AG08396 (cell line): Measurements from ENCODE around the gene YEATS2.
"Not testable (repeated sequence)": the region's sequence is repeated elsewhere in the genome, so short reads cannot be mapped to it uniquely, and the experiment has no call there.

Experiments used
- DNase-seq: peaks from one replicate; pipeline ENCODE4 v3.0.0; 2012; ENCODE audit warnings: low spot score, mixed read lengths

YEATS2 gene

GRCh38 chr3:183714622-183715021, 17.0 kb downstream of the YEATS2 start:
- no peak for DNase-seq

GRCh38 chr3:183718012-183718411, 20.4 kb downstream of the YEATS2 start:
- no peak for DNase-seq

- DNase-seq: no peak
Measured at GRCh38 chr3:183725387-183725786, 27.8 kb downstream of the YEATS2 start.

GRCh38 chr3:183728204-183728603, 30.6 kb downstream of the YEATS2 start:
- DNase-seq: no peak

- DNase-seq: no peak
Measured at GRCh38 chr3:183730361-183730760, 32.8 kb downstream of the YEATS2 start.

GRCh38 chr3:183731611-183732010, 34.0 kb downstream of the YEATS2 start:
- DNase-seq: no peak

GRCh38 chr3:183733553-183733952, 36.0 kb downstream of the YEATS2 start:
- no peak for DNase-seq

GRCh38 chr3:183734750-183735494, 37.3 kb downstream of the YEATS2 start:
- no peak for DNase-seq

GRCh38 chr3:183737116-183737515, 39.5 kb downstream of the YEATS2 start:
- no peak for DNase-seq

GRCh38 chr3:183740154-183740553, 42.6 kb downstream of the YEATS2 start:
- DNase-seq: not testable (repeated sequence)

GRCh38 chr3:183743231-183743630, 45.6 kb downstream of the YEATS2 start:
- DNase-seq: no peak

GRCh38 chr3:183745300-183746098, 47.9 kb downstream of the YEATS2 start:
- peak; percentile 18 for DNase-seq

- no peak for DNase-seq
Measured at GRCh38 chr3:183754052-183754451, 56.5 kb downstream of the YEATS2 start.

- DNase-seq: no peak
Measured at GRCh38 chr3:183762304-183762703, 64.7 kb downstream of the YEATS2 start.

GRCh38 chr3:183764847-183765731, 67.5 kb downstream of the YEATS2 start:
- DNase-seq: peak; percentile 58

GRCh38 chr3:183766107-183766506, 68.5 kb downstream of the YEATS2 start:
- no peak for DNase-seq

- peak; percentile 73 for DNase-seq
Measured at GRCh38 chr3:183766745-183767606, 69.4 kb downstream of the YEATS2 start.

- DNase-seq: no peak
Measured at GRCh38 chr3:183768114-183768513, 70.5 kb downstream of the YEATS2 start.

- no peak for DNase-seq
Measured at GRCh38 chr3:183769453-183769852, 71.9 kb downstream of the YEATS2 start.

GRCh38 chr3:183774631-183775030, 77.0 kb downstream of the YEATS2 start:
- peak; percentile 51 for DNase-seq

- DNase-seq: no peak
Measured at GRCh38 chr3:183775781-183776180, 78.2 kb downstream of the YEATS2 start.
